ENCODE data around the gene LDLRAD1.
"Not testable (repeated sequence)": the region's sequence is repeated elsewhere in the genome, so short reads cannot be mapped to it uniquely, and the experiment has no call there.

The LDLRAD1 gene

GRCh38 chr1:53992085-53992874 is 25.7 kb downstream of the LDLRAD1 start:
- DNase-seq: no peak

- DNase-seq: no peak
These were observed 30.1 kb downstream of the LDLRAD1 start for GRCh38 chr1:53987880-53988279.

- DNase-seq: no peak
These were observed 31.5 kb downstream of the LDLRAD1 start for GRCh38 chr1:53986458-53986857.

GRCh38 chr1:53984726-53985125 is 33.3 kb downstream of the LDLRAD1 start:
- DNase-seq: no peak

GRCh38 chr1:53982763-53983104 is 35.3 kb downstream of the LDLRAD1 start:
- DNase-seq: no peak

GRCh38 chr1:53982034-53982762 is 35.8 kb downstream of the LDLRAD1 start:
- DNase-seq: no peak

- no peak for DNase-seq
These were observed 36.8 kb downstream of the LDLRAD1 start for GRCh38 chr1:53981220-53981619.

GRCh38 chr1:53979712-53980450 is 38.1 kb downstream of the LDLRAD1 start:
- no peak for DNase-seq

GRCh38 chr1:53975861-53976260 is 42.1 kb downstream of the LDLRAD1 start:
- no peak for DNase-seq

- no peak for DNase-seq
These were observed 46.3 kb downstream of the LDLRAD1 start for GRCh38 chr1:53971718-53972117.

GRCh38 chr1:53969323-53969722 is 48.7 kb downstream of the LDLRAD1 start:
- not testable (repeated sequence) for DNase-seq

GRCh38 chr1:53968125-53968513 is 49.9 kb downstream of the LDLRAD1 start:
- no peak for DNase-seq

- no peak for DNase-seq
These were observed 50.4 kb downstream of the LDLRAD1 start for GRCh38 chr1:53967409-53968124.

GRCh38 chr1:53966794-53967193 is 51.2 kb downstream of the LDLRAD1 start:
- no peak for DNase-seq

- no peak for DNase-seq
These were observed 53.9 kb downstream of the LDLRAD1 start for GRCh38 chr1:53964109-53964508.

- no peak for DNase-seq
These were observed 54.5 kb downstream of the LDLRAD1 start for GRCh38 chr1:53963460-53963859.

- no peak for DNase-seq
These were observed 55.6 kb downstream of the LDLRAD1 start for GRCh38 chr1:53962395-53962794.

GRCh38 chr1:53959664-53960250 is 58.2 kb downstream of the LDLRAD1 start:
- DNase-seq: peak; percentile 25

Measured in KG1 (cell line).